HG02970 (cell line): ENCODE results near the gene PPP1R15B.

Experiments
- ATAC-seq: cut with Tn5 transposase; IDR thresholded peaks from one replicate; pipeline ENCODE4 v1.9.1; 2021; ENCODE audit warnings: mild to moderate bottlenecking, moderate library complexity, moderate number of reproducible peaks; ENCODE audit not compliant: unreplicated experiment, low FRiP score

Gene PPP1R15B

GRCh38 chr1:204445860-204446412 lies 34.3 kb upstream of the PPP1R15B start:
- no peak for ATAC-seq

GRCh38 chr1:204443871-204444581 lies 32.4 kb upstream of the PPP1R15B start:
- no peak for ATAC-seq

GRCh38 chr1:204443260-204443619 lies 31.6 kb upstream of the PPP1R15B start:
- no peak for ATAC-seq

GRCh38 chr1:204442376-204443259 lies 31.0 kb upstream of the PPP1R15B start:
- ATAC-seq, result no peak

GRCh38 chr1:204441558-204441957 lies 29.9 kb upstream of the PPP1R15B start:
- ATAC-seq, result no peak

GRCh38 chr1:204439621-204440375 lies 28.2 kb upstream of the PPP1R15B start:
- no peak for ATAC-seq

GRCh38 chr1:204438628-204439027 lies 27.0 kb upstream of the PPP1R15B start:
- no peak for ATAC-seq

- ATAC-seq, result no peak
Measured at GRCh38 chr1:204437796-204438570, 26.4 kb upstream of the PPP1R15B start.

GRCh38 chr1:204435872-204436271 lies 24.3 kb upstream of the PPP1R15B start:
- ATAC-seq, result no peak

- ATAC-seq, result no peak
Measured at GRCh38 chr1:204435381-204435831, 23.8 kb upstream of the PPP1R15B start.

GRCh38 chr1:204434116-204434755 lies 22.6 kb upstream of the PPP1R15B start:
- no peak for ATAC-seq

GRCh38 chr1:204432708-204433107 lies 21.1 kb upstream of the PPP1R15B start:
- no peak for ATAC-seq

- no peak for ATAC-seq
Measured at GRCh38 chr1:204431310-204432184, 19.9 kb upstream of the PPP1R15B start.

GRCh38 chr1:204429746-204430145 lies 18.1 kb upstream of the PPP1R15B start:
- ATAC-seq, result no peak

- no peak for ATAC-seq
Measured at GRCh38 chr1:204426971-204427701, 15.5 kb upstream of the PPP1R15B start.

GRCh38 chr1:204426474-204426873 lies 14.9 kb upstream of the PPP1R15B start:
- ATAC-seq, result no peak

- no peak for ATAC-seq
Measured at GRCh38 chr1:204426035-204426436, 14.4 kb upstream of the PPP1R15B start.

GRCh38 chr1:204424621-204425020 lies 13.0 kb upstream of the PPP1R15B start:
- no peak for ATAC-seq
